ENCODE data around the gene HNRNPF.

- TF ChIP-seq MAX (IDR thresholded peaks at IDR 0.05) (no peak), ATF3 (IDR thresholded peaks at IDR 0.05) (no peak), CTCF (IDR thresholded peaks at IDR 0.05; ENCODE audit: low read depth, low read length, missing input control) (no peak), TAF1 (conservative IDR thresholded peaks at IDR 0.05) (no peak), RXRA (IDR thresholded peaks at IDR 0.05) (no peak)
These were observed 69.8 kb downstream of the HNRNPF start for GRCh38 chr10:43339136-43339535.
